ENCODE measurements around the gene GCHFR.

Gene GCHFR

GRCh38 chr15:40782609-40783227, 18.9 kb downstream of the GCHFR start:
- peak; percentile 59 for DNase-seq

GRCh38 chr15:40785164-40785563, 21.3 kb downstream of the GCHFR start:
- no peak for DNase-seq

- DNase-seq: no peak
Measured at GRCh38 chr15:40785814-40786213, 21.9 kb downstream of the GCHFR start.

GRCh38 chr15:40787344-40787841, 23.5 kb downstream of the GCHFR start:
- peak; percentile 91 for DNase-seq

GRCh38 chr15:40787991-40788390, 24.1 kb downstream of the GCHFR start:
- DNase-seq: no peak

- no peak for DNase-seq
Measured at GRCh38 chr15:40789119-40789518, 25.3 kb downstream of the GCHFR start.

GRCh38 chr15:40789999-40790398, 26.1 kb downstream of the GCHFR start:
- DNase-seq: no peak

GRCh38 chr15:40790718-40791117, 26.9 kb downstream of the GCHFR start:
- no peak for DNase-seq

- DNase-seq: no peak
Measured at GRCh38 chr15:40792394-40792793, 28.5 kb downstream of the GCHFR start.

- no peak for DNase-seq
Measured at GRCh38 chr15:40793216-40793989, 29.5 kb downstream of the GCHFR start.

GRCh38 chr15:40796041-40796440, 32.2 kb downstream of the GCHFR start:
- DNase-seq: peak; percentile 38

GRCh38 chr15:40796512-40796911, 32.6 kb downstream of the GCHFR start:
- DNase-seq: no peak

GRCh38 chr15:40799523-40799922, 35.7 kb downstream of the GCHFR start:
- DNase-seq: no peak

- no peak for DNase-seq
Measured at GRCh38 chr15:40803076-40803475, 39.2 kb downstream of the GCHFR start.

- no peak for DNase-seq
Measured at GRCh38 chr15:40803688-40804087, 39.8 kb downstream of the GCHFR start.

- no peak for DNase-seq
Measured at GRCh38 chr15:40806672-40807027, 42.8 kb downstream of the GCHFR start.

- DNase-seq: peak; percentile 97
Measured at GRCh38 chr15:40807028-40807887, 43.4 kb downstream of the GCHFR start, which contains the start of the genes DNAJC17 and ZFYVE19. Gene DNAJC17 (minus strand): TSS chr15:40807473. CDS start chr15:40807446, 27 bp downstream. Gene ZFYVE19 (plus strand): TSS chr15:40807089. CDS start chr15:40807590, 501 bp downstream.

- no peak for DNase-seq
Measured at GRCh38 chr15:40807888-40808461, 44.1 kb downstream of the GCHFR start.

GRCh38 chr15:40808861-40809450, 45.1 kb downstream of the GCHFR start:
- DNase-seq: no peak

- no peak for DNase-seq
Measured at GRCh38 chr15:40812721-40813425, 49.0 kb downstream of the GCHFR start.

GRCh38 chr15:40815042-40815698, 51.3 kb downstream of the GCHFR start:
- no peak for DNase-seq

All from NCI-H526 treated with DMSO at 0.1 percent for 48 hours (cell line).